Subcutaneous abdominal adipose tissue (tissue), 5 donors: ENCODE results near the gene CLIC5.

ENCODE experiments used
- H3K27ac ChIP-seq: one replicate; pipeline ENCODE4 v1.7.0; 2013; ENCODE audit warnings: low read depth, mild to moderate bottlenecking, inconsistent platforms, low read length, moderate library complexity
- H3K27me3 ChIP-seq, 5 donors: one replicate each; pipeline ENCODE4 v1.7.0; 2013; ENCODE audit warnings: low read length in 5 of 5, inconsistent platforms in 1 of 5; ENCODE audit not compliant: control insufficient read depth in 5 of 5, insufficient read depth in 4 of 5
- H3K36me3 ChIP-seq, 5 donors: one replicate each; pipeline ENCODE4 v1.7.0; 2013; ENCODE audit warnings: low read length in 5 of 5; ENCODE audit not compliant: control insufficient read depth in 5 of 5, insufficient read depth in 5 of 5
- H3K4me1 ChIP-seq, 5 donors: one replicate each; pipeline ENCODE4 v1.7.0; 2013; ENCODE audit warnings: low read length in 5 of 5, mild to moderate bottlenecking in 3 of 5, moderate library complexity in 1 of 5; ENCODE audit not compliant: control insufficient read depth in 5 of 5, insufficient read depth in 5 of 5
- H3K4me3 ChIP-seq, 5 donors: one replicate each; pipeline ENCODE4 v1.7.0; 2013; ENCODE audit warnings: low read length in 5 of 5, low read depth in 1 of 5
- H3K9ac ChIP-seq, 5 donors: one replicate each; pipeline ENCODE4 v1.7.0; 2013; ENCODE audit warnings: low read length in 5 of 5, mild to moderate bottlenecking in 4 of 5, moderate library complexity in 3 of 5
- H3K9me3 ChIP-seq, 5 donors: one replicate each; pipeline ENCODE4 v1.7.0; 2013; ENCODE audit warnings: low read length in 5 of 5; ENCODE audit not compliant: control insufficient read depth in 5 of 5
- donor health status: healthy.
- donor health status: healthy.
- donor health status: healthy.
- donor health status: healthy.
- donor health status: healthy.

CLIC5 gene

GRCh38 chr6:45841062-45841461, 174.6 kb downstream of the CLIC5 start:
- Histone ChIP-seq H3K9ac (no peak overlapping the region), H3K4me3 (no peak overlapping the region), H3K9me3 (no peaks in the 10 kb centered on the region), H3K4me1 (no peaks in the 10 kb centered on the region), H3K36me3 (no peaks in the 10 kb centered on the region), H3K27ac (no peak overlapping the region), H3K27me3 (no peaks in the 10 kb centered on the region)

GRCh38 chr6:45838996-45839395, 176.7 kb downstream of the CLIC5 start:
- no peaks in the 10 kb centered on the region for H3K36me3 ChIP-seq
- H3K4me3 ChIP-seq, result no peak overlapping the region
- no peak overlapping the region for H3K27ac ChIP-seq
- no peaks in the 10 kb centered on the region for H3K4me1 ChIP-seq
- no peaks in the 10 kb centered on the region for H3K27me3 ChIP-seq
- no peak overlapping the region for H3K9ac ChIP-seq
- no peaks in the 10 kb centered on the region for H3K9me3 ChIP-seq

- Histone ChIP-seq H3K4me3 (no peak overlapping the region), H3K27ac (no peak overlapping the region), H3K9me3 (no peaks in the 10 kb centered on the region), H3K27me3 (no peaks in the 10 kb centered on the region), H3K36me3 (no peaks in the 10 kb centered on the region), H3K4me1 (no peaks in the 10 kb centered on the region), H3K9ac (no peak overlapping the region)
These were observed 177.2 kb downstream of the CLIC5 start for GRCh38 chr6:45838451-45838850.

GRCh38 chr6:45837541-45838200, 178.0 kb downstream of the CLIC5 start:
- Histone ChIP-seq H3K4me1 (no peaks in the 10 kb centered on the region), H3K36me3 (no peaks in the 10 kb centered on the region), H3K27me3 (no peaks in the 10 kb centered on the region), H3K9ac (no peak overlapping the region), H3K27ac (no peak overlapping the region), H3K4me3 (no peak overlapping the region), H3K9me3 (no peaks in the 10 kb centered on the region)

GRCh38 chr6:45836984-45837383, 178.7 kb downstream of the CLIC5 start:
- Histone ChIP-seq H3K36me3 (no peaks in the 10 kb centered on the region), H3K27me3 (no peaks in the 10 kb centered on the region), H3K9ac (no peak overlapping the region), H3K4me1 (no peaks in the 10 kb centered on the region), H3K9me3 (no peaks in the 10 kb centered on the region), H3K4me3 (no peak overlapping the region), H3K27ac (no peak overlapping the region)

GRCh38 chr6:45836438-45836824, 179.2 kb downstream of the CLIC5 start:
- no peak overlapping the region for H3K4me3 ChIP-seq
- no peaks in the 10 kb centered on the region for H3K4me1 ChIP-seq
- H3K9ac ChIP-seq, result no peak overlapping the region
- H3K36me3 ChIP-seq, result no peaks in the 10 kb centered on the region
- no peak overlapping the region for H3K27ac ChIP-seq
- H3K27me3 ChIP-seq, result no peaks in the 10 kb centered on the region
- H3K9me3 ChIP-seq, result no peaks in the 10 kb centered on the region

GRCh38 chr6:45835721-45836437, 179.8 kb downstream of the CLIC5 start:
- Histone ChIP-seq H3K4me3 (no peak overlapping the region), H3K27me3 (no peaks in the 10 kb centered on the region), H3K9ac (no peak overlapping the region), H3K27ac (no peak overlapping the region), H3K9me3 (no peaks in the 10 kb centered on the region), H3K36me3 (no peaks in the 10 kb centered on the region), H3K4me1 (no peaks in the 10 kb centered on the region)

GRCh38 chr6:45832063-45832462, 183.6 kb downstream of the CLIC5 start:
- Histone ChIP-seq H3K27ac (no peak overlapping the region), H3K9me3 (peaks cover 0 to 6% (median 0%) of the 10 kb centered on the region in 5 donors), H3K4me3 (no peak overlapping the region), H3K4me1 (peaks cover 0 to 5% (median 4%) of the 10 kb centered on the region in 5 donors), H3K9ac (no peak overlapping the region), H3K36me3 (no peaks in the 10 kb centered on the region), H3K27me3 (no peaks in the 10 kb centered on the region)
